CD4-positive, CD25-positive, alpha-beta regulatory T cell (primary cell): ENCODE data around the gene MTHFD1L. TPM values are rescaled to one million over a fixed set of nuclear protein-coding genes. Genes with fewer than 3 reads are reported as not detected.

Source experiments
- ATAC-seq, 2 donors: fragments of 150-1000 bp; cut with Tn5 transposase; one replicate each; pipeline ENCODE4 v1.10.0; 2021; ENCODE audit warnings: low read depth in 2 of 2, moderate number of reproducible peaks in 2 of 2, moderate library complexity in 1 of 2
- DNase-seq, 3 donors: peaks; one replicate each; pipeline versions ENCODE4 v3.0.0 to v3.0.0-alpha.2; 2012 to 2022; ENCODE audit warnings: mixed read lengths in 1 of 3
- H3K27ac ChIP-seq: one replicate; pipeline ENCODE4 v1.7.0; 2013; ENCODE audit warnings: mild to moderate bottlenecking, low read length; ENCODE audit not compliant: insufficient read depth, poor library complexity, severe bottlenecking
- H3K27me3 ChIP-seq: one replicate; pipeline ENCODE4 v1.7.0; 2013; ENCODE audit warnings: low read length; ENCODE audit not compliant: control insufficient read depth, insufficient read depth
- H3K36me3 ChIP-seq: one replicate; pipeline ENCODE4 v1.7.0; 2013; ENCODE audit warnings: mild to moderate bottlenecking, low read length, moderate library complexity; ENCODE audit not compliant: control insufficient read depth, insufficient read depth
- H3K4me1 ChIP-seq: 2 replicates; pipeline ENCODE4 v1.7.0; 2013; ENCODE audit warnings: mild to moderate bottlenecking, low read length; ENCODE audit not compliant: insufficient read depth, control insufficient read depth, poor library complexity, severe bottlenecking
- H3K4me3 ChIP-seq: one replicate; pipeline ENCODE4 v1.7.0; 2013; ENCODE audit warnings: low read depth, mild to moderate bottlenecking, low read length, moderate library complexity
- H3K9me3 ChIP-seq, 2 experiments: 1 replicate in 1 of 2; 2 replicates in 1 of 2; pipeline ENCODE4 v1.7.0; 2013; ENCODE audit warnings: low read length in 2 of 2, mild to moderate bottlenecking in 1 of 2, moderate library complexity in 1 of 2; ENCODE audit not compliant: control insufficient read depth in 2 of 2
- H3K27ac Mint-ChIP-seq, 3 donors: one replicate each; pipeline ENCODE4 v1.8.0; 2020 to 2022; ENCODE audit warnings: mild to moderate bottlenecking in 3 of 3, mixed read lengths in 3 of 3, moderate library complexity in 2 of 3
- H3K27me3 Mint-ChIP-seq: one replicate; pipeline ENCODE4 v1.8.0; 2022; ENCODE audit warnings: mild to moderate bottlenecking, mixed read lengths
- H3K36me3 Mint-ChIP-seq: one replicate; pipeline ENCODE4 v1.8.0; 2020; ENCODE audit warnings: mixed read lengths
- H3K4me1 Mint-ChIP-seq, 4 donors: one replicate each; pipeline ENCODE4 v1.8.0; 2020 to 2022; ENCODE audit warnings: mixed read lengths in 4 of 4, mild to moderate bottlenecking in 1 of 4
- H3K4me3 Mint-ChIP-seq, 4 donors: one replicate each; pipeline ENCODE4 v1.8.0; 2020 to 2022; ENCODE audit warnings: mild to moderate bottlenecking in 4 of 4, mixed read lengths in 4 of 4, moderate library complexity in 3 of 4
- H3K9me3 Mint-ChIP-seq, 7 donors: one replicate each; pipeline ENCODE4 v1.8.0; 2020 to 2022; ENCODE audit warnings: mixed read lengths in 7 of 7, mild to moderate bottlenecking in 3 of 7, moderate library complexity in 2 of 7
- polyA plus RNA-seq, 4 donors: library from polyadenylated mRNA; unstranded; fragments of 300-500 nt; fragmentation: Illumina TruSeq; gene quantifications; one replicate each; pipeline ENCODE4 v1.2.3, GENCODE V29; 2021
- total RNA-seq: library from RNA; stranded (reverse); gene quantifications from one replicate; pipeline ENCODE4 v1.2.3, GENCODE V29; 2022

MTHFD1L gene
- total and polyA plus RNA-seq, 5 donors from 2014 or later: 2.0 to 11.1 (median 3.4) TPM

DNA sequence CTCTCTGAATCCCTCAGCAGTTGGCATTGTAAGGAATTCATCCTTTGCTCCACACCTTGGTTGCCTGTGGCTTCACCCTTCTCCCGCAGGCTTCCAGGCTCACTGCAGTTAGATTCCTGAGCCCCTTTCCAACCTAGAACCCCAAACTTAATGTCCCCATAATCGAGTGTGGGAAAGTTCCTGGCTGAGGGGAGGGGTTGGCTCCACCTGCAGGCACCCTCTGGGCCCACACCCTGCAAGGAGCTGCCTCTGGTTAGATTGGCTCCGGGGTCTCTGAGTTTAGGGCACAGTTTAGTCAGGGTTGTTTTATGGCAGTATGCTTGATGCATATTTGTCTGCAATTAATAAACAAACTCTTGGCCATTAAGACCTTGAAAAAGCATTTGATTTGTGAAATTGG is 63.4 kb downstream of the MTHFD1L start:
- H3K9me3 ChIP-seq: no peaks in the 10 kb centered on the region
- no peaks in the 10 kb centered on the region for H3K36me3 ChIP-seq
- peaks cover 3% of the 10 kb centered on the region for H3K36me3 Mint-ChIP-seq
- no peak overlapping the region for H3K4me3 ChIP-seq
- no peaks in the 10 kb centered on the region for H3K27me3 ChIP-seq
- DNase-seq: no peak
- no peak overlapping the region for H3K27ac Mint-ChIP-seq
- H3K4me1 ChIP-seq: no peaks in the 10 kb centered on the region
- H3K4me3 Mint-ChIP-seq: no peak overlapping the region
- H3K9me3 Mint-ChIP-seq: no peaks in the 10 kb centered on the region
- no peak overlapping the region for H3K27ac ChIP-seq
- H3K27me3 Mint-ChIP-seq: no peaks in the 10 kb centered on the region
- peaks cover 0 to 3% (median 0%) of the 10 kb centered on the region in 4 donors for H3K4me1 Mint-ChIP-seq
- ATAC-seq: no peak

DNA sequence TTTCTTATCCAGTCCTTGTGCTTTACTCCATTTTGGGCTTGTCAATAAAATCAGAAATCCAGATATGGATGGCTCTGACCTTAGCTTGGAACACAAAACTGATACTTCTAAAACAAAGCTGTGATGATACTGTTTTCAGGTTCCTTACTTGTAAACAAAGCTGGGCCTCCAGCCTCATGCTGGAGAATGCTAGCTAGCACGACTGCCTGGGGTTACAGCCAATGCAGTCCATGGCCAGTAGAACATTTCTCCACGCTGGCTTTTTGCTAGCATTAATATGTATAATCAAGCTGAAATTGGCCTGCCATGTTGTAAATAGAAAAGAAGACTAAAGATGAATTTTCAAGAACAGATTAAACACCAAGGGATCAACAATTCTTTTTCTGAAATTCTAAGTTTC is 63.9 kb downstream of the MTHFD1L start:
- DNase-seq (no peak), ATAC-seq (no peak)
- Histone ChIP-seq H3K9me3 (no peaks in the 10 kb centered on the region), H3K4me1 (no peaks in the 10 kb centered on the region), H3K27ac (no peak overlapping the region), H3K27me3 (no peaks in the 10 kb centered on the region), H3K36me3 (no peaks in the 10 kb centered on the region), H3K4me3 (no peak overlapping the region)
- Mint-ChIP-seq H3K9me3 (no peaks in the 10 kb centered on the region), H3K27ac (peak overlapping the region in 1 of 3 donors; percentile 52), H3K36me3 (peaks cover 3% of the 10 kb centered on the region), H3K4me3 (no peak overlapping the region), H3K4me1 (peaks cover 0 to 3% (median 0%) of the 10 kb centered on the region in 4 donors), H3K27me3 (no peaks in the 10 kb centered on the region)

DNA sequence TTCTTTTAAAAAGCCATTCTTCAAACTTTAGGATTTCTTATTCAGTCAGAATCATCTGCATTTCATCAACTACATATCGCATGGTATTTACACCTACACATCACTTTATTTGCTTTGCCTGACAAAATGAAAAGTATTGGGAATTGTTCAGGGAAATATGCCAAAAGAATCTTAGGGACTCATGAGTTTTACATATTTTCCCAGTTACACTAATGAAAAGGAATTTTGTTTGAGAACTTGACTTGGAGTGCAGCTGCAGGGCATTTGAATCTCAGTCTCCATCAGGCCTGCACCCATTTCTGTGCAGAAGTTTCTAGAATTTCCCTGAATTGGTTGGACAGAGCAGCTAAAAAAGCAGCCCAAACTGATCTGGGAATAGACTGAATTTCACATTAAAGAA is 65.3 kb downstream of the MTHFD1L start:
- Mint-ChIP-seq H3K27ac (no peak overlapping the region), H3K27me3 (no peaks in the 10 kb centered on the region), H3K9me3 (no peaks in the 10 kb centered on the region), H3K4me3 (no peak overlapping the region), H3K4me1 (peaks cover 0 to 3% (median 0%) of the 10 kb centered on the region in 4 donors), H3K36me3 (peaks cover 3% of the 10 kb centered on the region)
- Histone ChIP-seq H3K27ac (no peak overlapping the region), H3K27me3 (no peaks in the 10 kb centered on the region), H3K9me3 (no peaks in the 10 kb centered on the region), H3K4me1 (no peaks in the 10 kb centered on the region), H3K36me3 (no peaks in the 10 kb centered on the region), H3K4me3 (no peak overlapping the region)
- DNase-seq (no peak), ATAC-seq (no peak)

DNA sequence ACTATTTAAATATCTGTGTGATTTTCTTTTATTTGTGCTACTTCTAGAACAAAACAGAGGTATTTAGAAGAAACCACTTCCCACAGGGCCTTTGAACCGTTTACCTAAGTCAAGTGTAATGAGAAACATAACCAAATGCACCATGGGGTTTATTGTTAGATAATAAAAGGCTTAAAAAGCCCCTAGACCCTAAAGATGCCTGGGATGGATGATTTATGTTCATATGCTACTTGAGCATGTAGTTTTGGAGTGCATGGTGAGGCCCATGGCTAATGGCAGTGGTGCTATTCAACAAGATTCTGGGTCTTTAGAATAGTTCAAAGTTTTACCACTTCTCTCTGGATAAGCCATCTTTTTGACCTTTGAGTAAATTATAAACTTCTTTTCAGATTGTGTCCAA is 65.9 kb downstream of the MTHFD1L start:
- Mint-ChIP-seq H3K4me3 (no peak overlapping the region), H3K36me3 (peaks cover under 1% of the 10 kb centered on the region), H3K4me1 (peaks cover 0 to under 1% (median 0%) of the 10 kb centered on the region in 4 donors), H3K27ac (no peak overlapping the region), H3K9me3 (no peaks in the 10 kb centered on the region), H3K27me3 (no peaks in the 10 kb centered on the region)
- no peaks in the 10 kb centered on the region for H3K36me3 ChIP-seq
- DNase-seq (no peak), ATAC-seq (no peak)
- H3K9me3 ChIP-seq: no peaks in the 10 kb centered on the region
- H3K4me1 ChIP-seq: no peaks in the 10 kb centered on the region
- H3K4me3 ChIP-seq: no peak overlapping the region
- H3K27ac ChIP-seq: no peak overlapping the region
- H3K27me3 ChIP-seq: no peaks in the 10 kb centered on the region

DNA sequence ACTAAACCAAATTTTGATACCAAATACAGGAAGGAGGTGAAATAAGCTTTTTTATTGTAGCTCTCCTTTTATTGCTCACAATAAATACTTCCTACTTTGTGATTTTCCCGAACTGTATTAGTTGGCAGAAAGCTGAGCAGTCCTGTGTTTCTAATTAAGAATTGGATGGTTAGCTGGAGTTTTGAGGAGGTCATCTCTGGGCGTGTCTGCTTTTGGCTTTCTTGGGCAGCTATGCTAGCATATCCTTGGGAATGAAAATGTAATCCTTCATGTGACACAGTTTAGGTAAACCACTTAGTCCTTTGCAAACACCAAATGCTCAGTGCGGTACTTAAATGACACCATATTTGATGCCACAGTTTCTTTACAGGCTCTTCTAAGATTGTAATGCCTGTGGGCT is 67.5 kb downstream of the MTHFD1L start:
- Histone ChIP-seq H3K27ac (no peak overlapping the region), H3K36me3 (no peaks in the 10 kb centered on the region), H3K4me1 (no peaks in the 10 kb centered on the region), H3K27me3 (no peaks in the 10 kb centered on the region), H3K4me3 (no peak overlapping the region), H3K9me3 (no peaks in the 10 kb centered on the region)
- H3K36me3 Mint-ChIP-seq: no peaks in the 10 kb centered on the region
- DNase-seq (no peak), ATAC-seq (no peak)
- no peaks in the 10 kb centered on the region for H3K9me3 Mint-ChIP-seq
- peaks cover 0 to 3% (median 0%) of the 10 kb centered on the region in 4 donors for H3K4me1 Mint-ChIP-seq
- H3K27ac Mint-ChIP-seq: no peak overlapping the region
- H3K4me3 Mint-ChIP-seq: no peak overlapping the region
- no peaks in the 10 kb centered on the region for H3K27me3 Mint-ChIP-seq

DNA sequence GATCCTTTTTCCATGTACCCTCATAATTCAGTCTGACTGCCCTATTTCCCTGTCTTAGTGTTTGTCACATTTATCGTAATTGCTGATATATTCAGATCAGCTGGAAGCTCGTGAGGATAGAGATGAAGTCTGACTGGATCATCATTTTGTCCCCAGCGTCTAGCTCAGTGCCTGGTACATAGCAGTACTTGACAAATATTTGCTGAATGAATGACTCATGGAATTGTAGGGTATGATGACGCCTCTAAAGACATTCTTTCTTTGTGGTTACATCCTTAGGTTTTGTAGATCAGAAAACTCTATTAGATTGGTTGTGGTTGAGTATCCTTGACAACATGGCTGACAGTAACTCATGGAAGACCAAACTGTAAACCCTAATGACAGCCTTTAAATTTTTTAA is 68.9 kb downstream of the MTHFD1L start:
- Histone ChIP-seq H3K4me1 (no peaks in the 10 kb centered on the region), H3K9me3 (no peaks in the 10 kb centered on the region)
- ATAC-seq: no peak

DNA sequence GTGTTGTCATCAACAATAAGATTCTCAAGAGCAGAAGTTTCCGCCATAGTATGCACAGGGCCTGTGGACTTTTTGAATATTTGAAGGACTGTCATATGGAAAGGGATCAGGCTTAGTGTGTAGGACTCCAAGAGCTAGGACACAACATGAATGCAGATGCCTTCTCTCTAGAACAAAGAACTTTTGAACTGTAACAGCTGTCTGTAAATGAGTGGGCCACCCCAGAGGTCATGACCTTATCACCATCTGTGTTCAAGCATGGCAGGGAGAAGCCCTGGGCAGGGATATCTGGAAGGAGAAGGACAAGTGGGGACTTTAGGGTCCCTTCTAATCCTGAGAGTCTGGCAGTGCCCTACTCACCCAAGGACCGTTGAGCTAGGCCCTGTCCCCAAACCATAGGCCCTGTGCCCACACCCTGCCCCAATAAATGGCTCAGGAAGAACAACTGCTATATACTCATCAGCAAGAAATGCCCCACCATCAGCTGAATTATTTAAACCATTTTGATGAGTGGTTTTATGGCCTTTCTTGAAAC is 70.6 kb downstream of the MTHFD1L start:
- peak overlapping the region in 1 of 3 donors; percentile 39 for H3K27ac Mint-ChIP-seq
- H3K4me3 Mint-ChIP-seq: no peak overlapping the region
- H3K36me3 ChIP-seq: no peaks in the 10 kb centered on the region
- DNase-seq (no peak), ATAC-seq (no peak)
- no peaks in the 10 kb centered on the region for H3K27me3 Mint-ChIP-seq
- H3K9me3 ChIP-seq: no peaks in the 10 kb centered on the region
- no peaks in the 10 kb centered on the region for H3K27me3 ChIP-seq
- H3K4me1 ChIP-seq: no peaks in the 10 kb centered on the region
- H3K9me3 Mint-ChIP-seq: peaks cover 0 to 2% (median 0%) of the 10 kb centered on the region in 7 donors
- H3K4me3 ChIP-seq: no peak overlapping the region
- peaks cover 11% of the 10 kb centered on the region for H3K36me3 Mint-ChIP-seq
- peaks cover 0 to 3% (median 0%) of the 10 kb centered on the region in 4 donors for H3K4me1 Mint-ChIP-seq
- H3K27ac ChIP-seq: no peak overlapping the region

More for the DNA sequence above, 68.9 kb downstream of the MTHFD1L start:
- peaks cover 0 to 3% (median 0%) of the 10 kb centered on the region in 4 donors for H3K4me1 Mint-ChIP-seq
- H3K4me3 Mint-ChIP-seq: no peak overlapping the region
- no peaks in the 10 kb centered on the region for H3K9me3 Mint-ChIP-seq
- no peaks in the 10 kb centered on the region for H3K36me3 ChIP-seq
- H3K27ac Mint-ChIP-seq: no peak overlapping the region
- H3K4me3 ChIP-seq: no peak overlapping the region
- no peak for DNase-seq
- peaks cover 10% of the 10 kb centered on the region for H3K36me3 Mint-ChIP-seq
- no peaks in the 10 kb centered on the region for H3K27me3 Mint-ChIP-seq
- H3K27me3 ChIP-seq: no peaks in the 10 kb centered on the region
- no peak overlapping the region for H3K27ac ChIP-seq

DNA sequence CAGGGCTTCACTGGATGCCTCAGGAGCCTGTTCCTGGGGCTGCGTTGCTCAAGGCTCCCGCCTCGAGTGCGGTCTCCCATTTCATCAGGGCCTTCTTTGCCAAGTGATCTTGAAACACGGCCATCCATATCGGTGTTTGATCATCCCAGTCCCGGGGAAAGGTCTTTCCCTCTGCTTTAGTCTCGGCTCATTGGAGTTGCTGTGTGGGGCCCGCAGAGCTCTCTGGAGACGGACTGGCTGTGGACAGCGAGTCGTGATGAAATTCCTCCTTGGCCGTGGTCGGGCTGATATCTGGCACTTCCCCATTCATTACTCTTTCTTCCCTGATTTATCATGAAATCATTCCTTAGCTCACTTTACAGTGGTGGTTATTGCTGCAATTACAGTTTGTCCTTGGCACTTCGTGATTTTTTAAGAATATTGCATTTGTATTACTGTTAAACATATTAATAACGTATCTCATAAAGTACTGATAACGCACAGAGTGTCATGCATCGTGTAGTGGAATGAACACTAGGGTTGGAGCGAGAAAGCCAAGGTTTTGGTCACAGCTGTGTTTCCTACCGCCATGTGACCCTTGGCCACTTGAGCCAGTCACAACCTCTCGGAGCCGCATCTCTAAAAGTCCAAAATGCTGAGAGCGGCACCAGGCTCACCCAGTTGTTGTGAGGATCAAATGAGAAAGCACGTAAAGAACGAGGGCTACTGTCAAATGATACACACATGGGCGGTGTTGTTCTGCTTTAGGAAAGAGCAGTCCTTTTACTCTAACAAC is 71.8 kb downstream of the MTHFD1L start:
- H3K4me1 ChIP-seq: no peaks in the 10 kb centered on the region
- Mint-ChIP-seq H3K4me3 (no peak overlapping the region), H3K27me3 (no peaks in the 10 kb centered on the region), H3K9me3 (peaks cover 0 to 2% (median 0%) of the 10 kb centered on the region in 7 donors), H3K27ac (no peak overlapping the region), H3K36me3 (peaks cover 17% of the 10 kb centered on the region), H3K4me1 (peaks cover 0 to 3% (median 0%) of the 10 kb centered on the region in 4 donors)
- H3K4me3 ChIP-seq: no peak overlapping the region
- DNase-seq (no peak), ATAC-seq (no peak)
- no peak overlapping the region for H3K27ac ChIP-seq
- no peaks in the 10 kb centered on the region for H3K9me3 ChIP-seq
- no peaks in the 10 kb centered on the region for H3K27me3 ChIP-seq
- H3K36me3 ChIP-seq: no peaks in the 10 kb centered on the region
